ENCODE results near the gene TTLL1. TPM values are rescaled to one million over a fixed set of nuclear protein-coding genes. Genes with fewer than 3 reads are reported as not detected.

Gene TTLL1
- total RNA-seq, 1 donor from 2014 or later: 5.9 TPM

DNA sequence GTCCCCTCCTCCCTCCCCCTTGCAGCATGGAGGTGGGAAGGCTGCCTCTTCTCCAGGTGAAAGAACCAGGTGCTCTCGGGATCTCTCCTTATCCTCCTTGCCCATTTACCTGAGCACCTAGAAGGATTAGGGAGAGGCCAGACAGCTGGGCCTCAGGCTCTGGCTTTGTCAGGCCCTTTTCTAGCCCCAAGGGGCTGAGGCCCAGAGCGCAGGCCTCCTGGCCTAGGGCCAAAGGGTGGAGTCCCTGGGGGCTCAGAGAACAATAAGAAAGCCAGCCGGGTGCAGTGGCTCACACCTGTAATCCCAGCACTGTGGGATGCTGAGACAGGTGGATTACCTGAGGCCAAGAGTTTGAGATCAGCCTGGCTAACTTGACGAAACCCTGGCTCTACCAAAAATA, 5.4 kb upstream of the TTLL1 start:
- H3K27ac ChIP-seq: no peak overlapping the region

DNA sequence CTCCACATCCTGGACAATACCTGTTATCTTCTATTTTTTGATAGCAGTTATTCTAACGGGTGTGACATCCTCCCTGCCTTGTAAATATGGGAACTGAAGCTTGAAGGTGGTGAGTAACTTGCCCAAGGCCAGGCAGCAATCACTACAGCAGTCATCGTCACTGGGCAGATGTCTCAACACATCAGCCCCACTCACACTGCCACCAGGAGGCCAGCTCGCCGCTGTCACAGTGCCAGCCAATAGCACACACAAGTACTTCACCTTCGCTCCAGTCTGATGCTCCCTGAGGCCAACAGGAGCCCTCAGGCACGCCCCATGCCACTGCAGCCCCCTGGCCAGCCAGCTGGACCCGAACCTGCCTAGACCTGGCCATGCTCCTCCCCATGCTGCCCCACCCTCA, 4.9 kb upstream of the TTLL1 start:
- H3K27ac ChIP-seq: no peak overlapping the region
- intact Hi-C loops (cut with DNase I): no loop called here
- peaks cover 7% of the 10 kb centered on the region for H3K4me1 ChIP-seq
- TF ChIP-seq POLR2A (IDR thresholded peaks at IDR 0.05) (no peak), CTCF (IDR thresholded peaks at IDR 0.05) (no peak), POLR2AphosphoS5 (IDR thresholded peaks at IDR 0.05; ENCODE audit: insufficient read depth in 1 of 2, low read depth in 1 of 2) (no peak)
- DNase-seq (ENCODE audit: extremely low spot score in 2 of 2): no peak
- no peak overlapping the region for H3K4me3 ChIP-seq
- no peaks in the 10 kb centered on the region for H3K9me3 ChIP-seq
- no peaks in the 10 kb centered on the region for H3K36me3 ChIP-seq
- no peaks in the 10 kb centered on the region for H3K27me3 ChIP-seq

More for the DNA sequence above, 5.4 kb upstream of the TTLL1 start:
- no peak for DNase-seq (ENCODE audit: extremely low spot score in 2 of 2)
- intact Hi-C loops (cut with DNase I): no loop called here
- Histone ChIP-seq H3K4me3 (no peak overlapping the region), H3K36me3 (no peaks in the 10 kb centered on the region), H3K27me3 (no peaks in the 10 kb centered on the region), H3K4me1 (peaks cover 5% of the 10 kb centered on the region), H3K9me3 (no peaks in the 10 kb centered on the region)
- no peak for TF ChIP-seq CTCF (IDR thresholded peaks at IDR 0.05)
- TF ChIP-seq POLR2A (IDR thresholded peaks at IDR 0.05): no peak
- no peak for TF ChIP-seq POLR2AphosphoS5 (IDR thresholded peaks at IDR 0.05; ENCODE audit: insufficient read depth in 1 of 2, low read depth in 1 of 2)

- no peak for DNase-seq (ENCODE audit: extremely low spot score in 2 of 2)
- H3K9me3 ChIP-seq: no peaks in the 10 kb centered on the region
- TF ChIP-seq POLR2AphosphoS5 (IDR thresholded peaks at IDR 0.05; ENCODE audit: insufficient read depth in 1 of 2, low read depth in 1 of 2) (no peak), CTCF (IDR thresholded peaks at IDR 0.05) (no peak), POLR2A (IDR thresholded peaks at IDR 0.05) (no peak)
- no peaks in the 10 kb centered on the region for H3K27me3 ChIP-seq
- intact Hi-C loops (cut with DNase I): no loop called here
- H3K27ac ChIP-seq: no peak overlapping the region
- H3K4me3 ChIP-seq: no peak overlapping the region
- peaks cover 13% of the 10 kb centered on the region for H3K4me1 ChIP-seq
- no peaks in the 10 kb centered on the region for H3K36me3 ChIP-seq
These were observed 2.9 kb upstream of the TTLL1 start for GRCh38 chr22:43092085-43092484.

DNA sequence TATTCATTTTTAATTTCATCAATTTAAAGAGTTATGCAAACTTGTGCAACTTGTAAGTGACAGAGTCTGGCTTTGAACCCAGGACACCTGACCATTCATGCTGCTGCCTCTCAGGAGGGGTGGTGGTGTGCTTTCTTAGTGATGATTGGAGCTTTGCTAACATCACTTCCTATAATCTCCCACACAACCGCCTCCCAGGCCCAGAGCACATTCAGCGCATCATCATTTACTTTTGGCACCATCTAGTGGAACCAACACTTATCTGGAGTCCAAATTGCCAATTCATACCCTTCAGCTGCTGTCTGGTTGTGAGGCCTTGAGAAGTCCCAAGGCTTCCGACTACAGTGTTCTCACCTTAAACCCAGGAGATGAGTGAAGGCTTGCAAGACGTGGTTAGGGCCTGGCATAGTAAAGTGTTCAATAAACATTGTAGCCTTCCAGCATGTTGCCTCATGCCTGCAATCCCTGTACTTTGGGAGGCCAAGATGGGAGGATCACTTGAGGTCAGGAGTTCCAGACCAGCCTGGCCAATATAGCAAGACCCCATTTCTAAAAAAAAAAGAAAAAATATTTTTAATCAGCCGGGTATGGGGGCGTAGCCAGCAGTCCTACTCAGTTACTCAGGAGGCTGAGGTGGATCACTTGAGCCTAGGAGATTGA, 1.1 kb upstream of the TTLL1 start:
- H3K27me3 ChIP-seq: no peaks in the 10 kb centered on the region
- intact Hi-C loops (cut with DNase I): no loop called here
- peak in 2 of 3 experiments; percentile 26 to 29 for TF ChIP-seq CTCF (IDR thresholded peaks at IDR 0.05)
- no peak for TF ChIP-seq POLR2A (IDR thresholded peaks at IDR 0.05)
- TF ChIP-seq POLR2AphosphoS5 (IDR thresholded peaks at IDR 0.05; ENCODE audit: insufficient read depth in 1 of 2, low read depth in 1 of 2): peak in 1 of 2 donors; percentile 54
- no peak overlapping the region for H3K4me3 ChIP-seq
- peaks cover 13% of the 10 kb centered on the region for H3K4me1 ChIP-seq
- H3K27ac ChIP-seq: no peak overlapping the region
- H3K36me3 ChIP-seq: no peaks in the 10 kb centered on the region
- H3K9me3 ChIP-seq: no peaks in the 10 kb centered on the region
- DNase-seq (ENCODE audit: extremely low spot score in 2 of 2): no peak

GRCh38 chr22:43088627-43088983, 586 bp downstream of the TTLL1 start:
- peaks cover 13% of the 10 kb centered on the region for H3K4me1 ChIP-seq
- H3K27me3 ChIP-seq: no peaks in the 10 kb centered on the region
- TF ChIP-seq CTCF (IDR thresholded peaks at IDR 0.05) (no peak), POLR2AphosphoS5 (IDR thresholded peaks at IDR 0.05; ENCODE audit: insufficient read depth in 1 of 2, low read depth in 1 of 2) (no peak), POLR2A (IDR thresholded peaks at IDR 0.05) (no peak)
- H3K36me3 ChIP-seq: no peaks in the 10 kb centered on the region
- no peaks in the 10 kb centered on the region for H3K9me3 ChIP-seq
- peak overlapping the region; percentile 59 for H3K27ac ChIP-seq
- no peak for DNase-seq (ENCODE audit: extremely low spot score in 2 of 2)
- intact Hi-C loops (cut with DNase I): no loop called here
- H3K4me3 ChIP-seq: peak overlapping the region; percentile 67 to 80

Measured in vagina (tissue), 2 donors.